Panc1 (cell line): ENCODE measurements around the gene ISYNA1. TPM values are rescaled to one million over a fixed set of nuclear protein-coding genes. Genes with fewer than 3 reads are reported as not detected.

ENCODE experiments used
- ATAC-seq: fragments of 200-7000 bp; cut with Tn5 transposase; 2 replicates; pipeline ENCODE4 v1.9.1; 2020; ENCODE audit warnings: mild to moderate bottlenecking, moderate library complexity
- BruUV-seq: library from RNA; stranded (reverse); fragments of 400-500 nt; replicated peaks from 2 replicates; lab custom pipeline; 2021; lab: Mats Ljungman, UMichigan
- CTCF ChIA-PET: fragments of 300-600 bp; sonication (Branson Sonifier 250); formaldehyde crosslinking; loops from one replicate; lab custom pipeline; 2022; ENCODE audit warnings: antibody characterized with exemption; lab: Charles Lee
- POLR2A ChIA-PET: fragments of 300-600 bp; sonication (Branson Sonifier 250); formaldehyde crosslinking; loops from one replicate; lab custom pipeline; 2022; ENCODE audit warnings: antibody characterized with exemption; lab: Charles Lee
- DNase-seq: peaks from one replicate; pipeline ENCODE4 v3.0.0-alpha.2; 2010; ENCODE audit warnings: low read depth, low spot score
- H3K27ac ChIP-seq: 2 replicates; pipeline ENCODE4 v1.5.1; 2011; ENCODE audit warnings: mild to moderate bottlenecking, low read length, inconsistent platforms
- H3K27me3 ChIP-seq: fragments of 200-500 bp; sonication (Bioruptor generic); 2 replicates; pipeline ENCODE4 v1.6.0; 2014; ENCODE audit warnings: low read length, inconsistent platforms; ENCODE audit not compliant: control insufficient read depth, insufficient read depth
- H3K36me3 ChIP-seq: fragments of 200-500 bp; sonication (Bioruptor generic); 2 replicates; pipeline ENCODE4 v1.5.1; 2014; ENCODE audit warnings: inconsistent platforms, mild to moderate bottlenecking, low read length, moderate library complexity; ENCODE audit not compliant: control insufficient read depth, insufficient read depth
- H3K4me1 ChIP-seq: 2 replicates; pipeline ENCODE4 v1.5.1; 2011; ENCODE audit warnings: inconsistent platforms, mild to moderate bottlenecking, low read length, moderate library complexity; ENCODE audit not compliant: control insufficient read depth, insufficient read depth
- H3K4me3 ChIP-seq, 2 experiments: 2 replicates each; pipeline ENCODE4 v1.5.1; 2011 to 2012; ENCODE audit warnings: low read depth in 2 of 2, low read length in 2 of 2, mild to moderate bottlenecking in 2 of 2, inconsistent platforms in 1 of 2, moderate library complexity in 1 of 2
- H3K9me3 ChIP-seq: fragments of 200-500 bp; sonication (Bioruptor generic); 2 replicates; pipeline ENCODE4 v1.5.1; 2014; ENCODE audit warnings: low read depth, mild to moderate bottlenecking, inconsistent platforms, low read length, moderate library complexity; ENCODE audit not compliant: control insufficient read depth, insufficient read depth
- POLR2AphosphoS5 ChIP-seq: IDR thresholded peaks from 2 replicates; pipeline ENCODE4 v1.6.1; 2012; ENCODE audit warnings: mild to moderate bottlenecking, low read depth, low read length, moderate library complexity
- REST ChIP-seq, 2 experiments: IDR thresholded peaks; 2 replicates each; pipeline ENCODE4 v1.6.1; 2011 to 2012; ENCODE audit warnings: low read depth in 2 of 2, control low read depth in 1 of 2, low read length in 1 of 2, mild to moderate bottlenecking in 1 of 2, moderate library complexity in 1 of 2; ENCODE audit not compliant: insufficient read depth in 1 of 2
- SIN3A ChIP-seq: IDR thresholded peaks from 2 replicates; pipeline ENCODE4 v1.6.1; 2012; ENCODE audit warnings: low read depth, mild to moderate bottlenecking, low read length, moderate library complexity, borderline replicate concordance; ENCODE audit not compliant: insufficient read depth
- TCF7L2 ChIP-seq: IDR thresholded peaks from 2 replicates; pipeline ENCODE4 v1.6.1; 2011; ENCODE audit warnings: mild to moderate bottlenecking, low read depth, low read length, inconsistent platforms
- in situ Hi-C: cut with HindIII; loops from 2 replicates; pipeline ENCODE4 v1.10.0; 2016; ENCODE audit warnings: low sequenced_read_pairs, low pct_unique_long_range_greater_than_20kb
- intact Hi-C: fragments of 100-400 bp; cut with micrococcal nuclease; formaldehyde crosslinking; loops from one replicate; pipeline ENCODE4 v1.10.0; 2022; ENCODE audit not compliant: unreplicated experiment
- total RNA-seq: library from RNA; stranded (reverse); gene quantifications from one replicate; pipeline ENCODE4 v1.2.1, GENCODE V29; 2021; ENCODE audit not compliant: unreplicated experiment
- TF ChIP-seq, protein P1 (sequence below): fragments of 450-650 bp; IDR thresholded peaks from 2 replicates; pipeline ENCODE4 v1.5.1; 2017; ENCODE audit warnings: mild to moderate bottlenecking

Gene ISYNA1
- total RNA-seq, 1 experiment from 2014 or later = 351 TPM

DNA sequence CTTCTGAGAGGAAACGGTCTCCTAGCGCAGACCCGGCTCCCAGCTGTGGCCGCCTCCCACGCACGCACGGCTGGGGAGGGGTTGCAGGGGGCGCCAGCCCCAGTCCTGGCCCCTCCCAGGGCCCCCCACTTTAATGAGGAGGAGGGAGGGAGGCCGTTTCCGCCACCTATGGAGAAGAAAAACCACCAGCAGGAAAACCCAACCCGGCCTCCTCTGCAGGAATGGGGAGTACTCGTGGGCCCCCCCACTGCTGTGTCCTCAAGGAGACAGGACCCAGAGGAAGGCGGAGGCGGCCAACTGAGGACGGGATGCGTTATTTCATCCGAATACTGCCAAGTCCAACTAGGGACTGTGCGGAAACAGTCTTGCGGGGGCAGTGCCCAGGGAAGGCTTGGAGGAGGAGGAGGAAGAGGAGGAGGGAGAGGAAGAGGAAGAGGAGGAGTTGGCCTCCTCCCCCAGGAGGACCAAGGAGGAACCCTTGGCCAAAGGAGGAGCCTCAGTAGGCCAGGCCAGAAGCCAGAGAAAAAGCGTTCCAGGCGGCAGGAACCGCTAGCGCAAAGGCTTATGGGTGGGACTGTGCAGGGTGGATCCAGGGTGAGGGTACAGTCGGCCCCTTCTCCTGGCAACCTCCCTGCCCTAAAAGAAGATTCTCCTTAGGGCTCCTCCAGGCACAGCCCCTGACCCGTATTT, 22.6 kb downstream of the ISYNA1 start:
- CTCF ChIA-PET = interaction anchor here (1.1 to 1.4 kb wide), 2 partner anchors 76 to 87 kb away, joined by 3 to 6 read pairs; no protein-coding TSS in a partner anchor
- peaks cover 31% of the 10 kb centered on the region for H3K4me1 ChIP-seq
- H3K36me3 ChIP-seq = peaks cover 1% of the 10 kb centered on the region; the same call in 1 of the 2 replicates
- intact Hi-C loops = no loop called here
- BruUV-seq = no TSS peak
- in situ Hi-C loops = no loop called here
- TF ChIP-seq, protein P1, sequence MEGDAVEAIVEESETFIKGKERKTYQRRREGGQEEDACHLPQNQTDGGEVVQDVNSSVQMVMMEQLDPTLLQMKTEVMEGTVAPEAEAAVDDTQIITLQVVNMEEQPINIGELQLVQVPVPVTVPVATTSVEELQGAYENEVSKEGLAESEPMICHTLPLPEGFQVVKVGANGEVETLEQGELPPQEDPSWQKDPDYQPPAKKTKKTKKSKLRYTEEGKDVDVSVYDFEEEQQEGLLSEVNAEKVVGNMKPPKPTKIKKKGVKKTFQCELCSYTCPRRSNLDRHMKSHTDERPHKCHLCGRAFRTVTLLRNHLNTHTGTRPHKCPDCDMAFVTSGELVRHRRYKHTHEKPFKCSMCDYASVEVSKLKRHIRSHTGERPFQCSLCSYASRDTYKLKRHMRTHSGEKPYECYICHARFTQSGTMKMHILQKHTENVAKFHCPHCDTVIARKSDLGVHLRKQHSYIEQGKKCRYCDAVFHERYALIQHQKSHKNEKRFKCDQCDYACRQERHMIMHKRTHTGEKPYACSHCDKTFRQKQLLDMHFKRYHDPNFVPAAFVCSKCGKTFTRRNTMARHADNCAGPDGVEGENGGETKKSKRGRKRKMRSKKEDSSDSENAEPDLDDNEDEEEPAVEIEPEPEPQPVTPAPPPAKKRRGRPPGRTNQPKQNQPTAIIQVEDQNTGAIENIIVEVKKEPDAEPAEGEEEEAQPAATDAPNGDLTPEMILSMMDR = no peak
- TF ChIP-seq SIN3A (no peak), TCF7L2 (no peak), POLR2AphosphoS5 (no peak)
- no peaks in the 10 kb centered on the region for H3K9me3 ChIP-seq
- no peaks in the 10 kb centered on the region for H3K27me3 ChIP-seq
- peak overlapping the region; percentile 95 for H3K27ac ChIP-seq
- H3K4me3 ChIP-seq = peak overlapping the region in 1 of 2 experiments; percentile 29; a peak in 1 of 4 replicates
- POLR2A ChIA-PET = no interaction called here
- ATAC-seq (no peak), DNase-seq (no peak)

- POLR2A ChIA-PET = no interaction called here
- no peak overlapping the region for H3K4me3 ChIP-seq
Observed at GRCh38 chr19:18414504-18415177, 23.3 kb downstream of the ISYNA1 start.

More at GRCh38 chr19:18414504-18415177, 23.3 kb downstream of the ISYNA1 start:
- CTCF ChIA-PET = no interaction called here
- no peaks in the 10 kb centered on the region for H3K36me3 ChIP-seq
- no peak for DNase-seq
- TF ChIP-seq SIN3A = no peak
- TF ChIP-seq, protein P1 = no peak
- no peak for TF ChIP-seq POLR2AphosphoS5
- TF ChIP-seq REST (IDR thresholded peaks at IDR 0.05; ENCODE audit: insufficient read depth in 1 of 2, low read depth in 2 of 2, low read length in 1 of 2) = no peak
- no peak for TF ChIP-seq TCF7L2
- peak overlapping the region; percentile 95 for H3K27ac ChIP-seq
- H3K27me3 ChIP-seq = no peaks in the 10 kb centered on the region
- BruUV-seq = no TSS peak
- H3K4me1 ChIP-seq = peaks cover 31% of the 10 kb centered on the region
- H3K9me3 ChIP-seq = no peaks in the 10 kb centered on the region
- in situ Hi-C loops (no loop called here), intact Hi-C loops (no loop called here)
- no peak for ATAC-seq
